Esophagus muscularis mucosa (tissue), 4 donors: ENCODE measurements around the gene WDR48. TPM values are rescaled to one million over a fixed set of nuclear protein-coding genes. Genes with fewer than 3 reads are reported as not detected.

Experiments used
- DNase-seq: peaks from one replicate; pipeline ENCODE4 v3.0.0-alpha.2; 2017; ENCODE audit errors: extremely low spot score
- H3K27ac ChIP-seq, 4 donors: fragments of 200-600 bp; sonication (generic); replicated peaks in 1 of 4; 1 replicate in 3 of 4; 2 replicates in 1 of 4; pipeline ENCODE4 v1.5.1; 2016 to 2019; ENCODE audit warnings: mild to moderate bottlenecking in 1 of 4
- H3K27me3 ChIP-seq, 4 donors: fragments of 200-600 bp; sonication (generic); one replicate each; pipeline versions ENCODE4 v1.5.1 to v1.6.0; 2016 to 2019
- H3K36me3 ChIP-seq, 4 donors: fragments of 200-600 bp; sonication (generic); one replicate each; pipeline ENCODE4 v1.5.1; 2016 to 2019
- H3K4me1 ChIP-seq, 4 donors: fragments of 200-600 bp; sonication (generic); one replicate each; pipeline ENCODE4 v1.5.1; 2016 to 2019
- H3K4me3 ChIP-seq, 4 donors: fragments of 200-600 bp; sonication (generic); 1 replicate in 2 of 4; 2 replicates in 2 of 4; pipeline ENCODE4 v1.5.1; 2016 to 2019; ENCODE audit warnings: mild to moderate bottlenecking in 4 of 4, moderate library complexity in 1 of 4
- H3K9me3 ChIP-seq, 4 donors: fragments of 200-600 bp; sonication (generic); 1 replicate in 3 of 4; 2 replicates in 1 of 4; pipeline ENCODE4 v1.5.1; 2016 to 2019
- EP300 ChIP-seq: sonication (generic); formaldehyde crosslinking; IDR thresholded peaks from one replicate; pipeline ENCODE4 v1.6.1; 2017; ENCODE audit warnings: antibody characterized with exemption
- POLR2A ChIP-seq: fragments of 450-650 bp; IDR thresholded peaks from one replicate; pipeline ENCODE4 v1.6.1; 2017; ENCODE audit warnings: antibody characterized with exemption, moderate library complexity, mild to moderate bottlenecking, low read depth
- POLR2AphosphoS5 ChIP-seq, 2 donors: sonication (generic); formaldehyde crosslinking; IDR thresholded peaks; one replicate each; pipeline ENCODE4 v1.6.1; 2017; ENCODE audit warnings: antibody characterized with exemption in 2 of 2
- WGBS: methylation state at CpG from one replicate; pipeline ENCODE4 v1.1.5; 2018; 5-methylcytosine and 5-hydroxymethylcytosine counted together
- intact Hi-C: fragments of 100-400 bp; cut with DNase I; formaldehyde crosslinking; loops from one replicate; pipeline ENCODE4 v1.15.1; 2023
- total RNA-seq, 4 donors: library from RNA; depleted of rRNA; stranded (reverse); fragments of >200 nt; gene quantifications; one replicate each; pipeline versions ENCODE4 v1.1.0 to v1.2.1, GENCODE V29; 2016
- TF ChIP-seq, protein P1 (sequence below), 3 experiments: fragments of 200-600 bp in 2 of 3; fragments of 450-650 bp in 1 of 3; sonication (generic) in 2 of 3; IDR thresholded peaks; one replicate each; pipeline ENCODE4 v1.5.1; 2017 to 2019; ENCODE audit warnings: antibody characterized with exemption in 3 of 3, mild to moderate bottlenecking in 2 of 3, moderate library complexity in 1 of 3

Gene WDR48
- total RNA-seq, 4 donors from 2014 or later = 25.9 to 40.0 (median 29.8) TPM

DNA sequence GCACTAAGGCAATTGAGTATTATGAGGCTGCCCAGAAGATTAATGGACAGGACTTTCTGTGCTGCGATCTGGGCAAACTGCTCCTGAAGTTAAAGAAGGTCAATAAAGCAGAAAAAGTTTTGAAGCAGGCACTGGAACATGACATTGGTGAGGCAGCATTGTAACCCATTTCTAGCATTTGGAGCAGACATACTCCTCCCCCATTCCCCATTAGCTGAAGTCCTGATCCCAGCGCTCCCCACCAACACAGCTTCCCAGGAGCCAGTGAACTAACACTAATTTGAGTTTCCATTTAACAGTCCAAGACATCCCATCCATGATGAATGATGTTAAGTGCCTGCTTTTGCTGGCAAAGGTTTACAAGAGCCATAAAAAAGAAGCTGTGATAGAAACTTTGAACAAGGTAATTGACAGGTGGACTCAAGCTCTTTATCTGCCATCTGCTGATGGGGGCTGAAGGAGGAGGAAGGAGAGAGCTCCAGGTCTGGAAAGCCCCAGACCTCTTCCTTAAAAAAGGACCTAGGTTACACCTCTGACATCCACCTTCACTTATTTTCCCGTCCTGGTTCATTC is 79.0 kb downstream of the WDR48 start:
- intact Hi-C loops = no loop called here
- WGBS = 90% methylated on average over 3 of the region's 3 CpGs
- DNase-seq = no peak
- Histone ChIP-seq H3K27me3 (no peaks in the 10 kb centered on the region), H3K9me3 (no peaks in the 10 kb centered on the region), H3K27ac (no peak overlapping the region), H3K36me3 (peaks cover 0 to 37% (median 5%) of the 10 kb centered on the region in 4 donors), H3K4me3 (no peak overlapping the region), H3K4me1 (peaks cover 4 to 18% (median 14%) of the 10 kb centered on the region in 4 donors)
- no peak for TF ChIP-seq POLR2A
- TF ChIP-seq, protein P1, sequence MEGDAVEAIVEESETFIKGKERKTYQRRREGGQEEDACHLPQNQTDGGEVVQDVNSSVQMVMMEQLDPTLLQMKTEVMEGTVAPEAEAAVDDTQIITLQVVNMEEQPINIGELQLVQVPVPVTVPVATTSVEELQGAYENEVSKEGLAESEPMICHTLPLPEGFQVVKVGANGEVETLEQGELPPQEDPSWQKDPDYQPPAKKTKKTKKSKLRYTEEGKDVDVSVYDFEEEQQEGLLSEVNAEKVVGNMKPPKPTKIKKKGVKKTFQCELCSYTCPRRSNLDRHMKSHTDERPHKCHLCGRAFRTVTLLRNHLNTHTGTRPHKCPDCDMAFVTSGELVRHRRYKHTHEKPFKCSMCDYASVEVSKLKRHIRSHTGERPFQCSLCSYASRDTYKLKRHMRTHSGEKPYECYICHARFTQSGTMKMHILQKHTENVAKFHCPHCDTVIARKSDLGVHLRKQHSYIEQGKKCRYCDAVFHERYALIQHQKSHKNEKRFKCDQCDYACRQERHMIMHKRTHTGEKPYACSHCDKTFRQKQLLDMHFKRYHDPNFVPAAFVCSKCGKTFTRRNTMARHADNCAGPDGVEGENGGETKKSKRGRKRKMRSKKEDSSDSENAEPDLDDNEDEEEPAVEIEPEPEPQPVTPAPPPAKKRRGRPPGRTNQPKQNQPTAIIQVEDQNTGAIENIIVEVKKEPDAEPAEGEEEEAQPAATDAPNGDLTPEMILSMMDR (IDR thresholded peaks at IDR 0.05) = no peak
- no peak for TF ChIP-seq EP300
- TF ChIP-seq POLR2AphosphoS5 (IDR thresholded peaks at IDR 0.05) = no peak

DNA sequence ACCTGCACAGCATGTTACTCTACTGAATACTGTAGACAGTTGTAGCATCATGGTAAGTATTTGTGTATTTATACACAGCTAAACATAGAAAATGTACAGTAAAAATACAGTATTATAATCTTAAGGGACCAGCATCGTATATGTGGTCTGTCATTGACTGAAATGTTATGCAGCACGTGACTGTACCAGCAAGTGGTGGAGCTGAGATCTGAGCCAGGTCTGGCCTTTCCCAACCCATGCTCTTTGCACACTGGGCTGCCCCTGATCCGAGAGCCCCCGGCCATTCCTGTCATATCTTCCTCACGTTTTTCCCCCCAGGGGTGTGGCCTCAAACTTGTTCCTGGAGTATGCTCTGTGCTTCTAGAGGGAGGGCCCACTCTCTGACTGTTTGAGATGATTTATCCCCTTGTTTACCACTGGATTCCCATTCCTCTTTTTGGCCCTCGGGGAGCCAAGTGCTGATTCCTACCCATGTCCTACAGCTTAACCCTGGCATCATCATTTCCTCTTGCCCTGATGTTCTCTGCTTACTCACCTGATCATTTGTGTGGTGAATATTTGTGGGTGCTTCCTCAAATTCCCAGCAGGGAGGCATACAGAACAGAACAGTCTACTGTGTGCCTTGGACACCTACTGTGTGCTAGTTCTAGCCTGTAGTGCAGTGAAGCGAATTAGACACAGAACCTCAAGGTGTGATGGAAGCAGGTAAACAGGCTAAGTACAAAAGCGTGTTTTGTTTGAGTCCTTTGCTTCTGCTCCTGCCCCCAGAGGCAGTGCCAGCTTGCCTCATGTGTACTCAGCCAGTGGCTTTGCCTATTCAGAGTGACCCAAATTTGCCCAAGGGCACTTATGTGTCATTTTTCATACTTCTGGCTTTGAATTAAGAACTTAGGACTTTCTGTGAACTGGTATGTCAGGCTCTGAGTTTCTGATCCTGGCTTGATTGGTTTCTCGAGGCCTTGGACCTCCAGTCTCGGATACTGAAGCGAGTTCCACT is 80.6 kb downstream of the WDR48 start:
- no peak for DNase-seq
- intact Hi-C loops = no loop called here
- H3K27me3 ChIP-seq = no peaks in the 10 kb centered on the region
- 82% methylated on average over 11 of the region's 11 CpGs for WGBS
- peaks cover 0 to 24% (median 3%) of the 10 kb centered on the region in 4 donors for H3K4me1 ChIP-seq
- H3K9me3 ChIP-seq = no peaks in the 10 kb centered on the region
- no peak overlapping the region for H3K4me3 ChIP-seq
- peaks cover 0 to 43% (median 14%) of the 10 kb centered on the region in 4 donors for H3K36me3 ChIP-seq
- TF ChIP-seq POLR2A (no peak), EP300 (no peak), POLR2AphosphoS5 (IDR thresholded peaks at IDR 0.05) (no peak)
- TF ChIP-seq, protein P1 (IDR thresholded peaks at IDR 0.05) = no peak
- H3K27ac ChIP-seq = no peak overlapping the region

DNA sequence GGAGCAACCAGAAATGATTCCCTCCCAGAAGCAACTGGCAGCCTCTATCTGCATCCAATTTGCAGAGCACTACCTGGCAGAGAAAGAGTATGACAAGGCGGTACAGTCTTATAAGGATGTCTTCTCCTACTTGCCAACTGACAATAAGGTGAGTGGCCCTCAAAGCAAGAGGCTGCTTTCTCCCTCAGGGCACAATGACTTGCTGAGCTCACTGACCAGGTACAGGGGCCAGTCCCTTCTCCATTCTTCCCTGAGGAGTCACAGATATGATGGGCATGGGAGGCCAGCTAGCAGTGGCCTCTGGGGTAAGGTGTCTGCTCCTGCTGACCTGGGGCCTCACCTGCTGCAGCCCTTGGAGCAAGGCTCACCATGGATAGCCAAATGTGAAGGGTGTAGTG is 81.3 kb downstream of the WDR48 start:
- intact Hi-C loops = no loop called here
- Histone ChIP-seq H3K27ac (no peak overlapping the region), H3K27me3 (no peaks in the 10 kb centered on the region), H3K4me1 (peaks cover 0 to 24% (median 3%) of the 10 kb centered on the region in 4 donors), H3K9me3 (no peaks in the 10 kb centered on the region), H3K4me3 (no peak overlapping the region), H3K36me3 (peaks cover 0 to 46% (median 17%) of the 10 kb centered on the region in 4 donors)
- 100% methylated on average over 1 of the region's 1 CpG for WGBS
- no peak for DNase-seq
- TF ChIP-seq, protein P1 (IDR thresholded peaks at IDR 0.05) = no peak
- TF ChIP-seq POLR2A (no peak), POLR2AphosphoS5 (IDR thresholded peaks at IDR 0.05) (no peak), EP300 (no peak)

DNA sequence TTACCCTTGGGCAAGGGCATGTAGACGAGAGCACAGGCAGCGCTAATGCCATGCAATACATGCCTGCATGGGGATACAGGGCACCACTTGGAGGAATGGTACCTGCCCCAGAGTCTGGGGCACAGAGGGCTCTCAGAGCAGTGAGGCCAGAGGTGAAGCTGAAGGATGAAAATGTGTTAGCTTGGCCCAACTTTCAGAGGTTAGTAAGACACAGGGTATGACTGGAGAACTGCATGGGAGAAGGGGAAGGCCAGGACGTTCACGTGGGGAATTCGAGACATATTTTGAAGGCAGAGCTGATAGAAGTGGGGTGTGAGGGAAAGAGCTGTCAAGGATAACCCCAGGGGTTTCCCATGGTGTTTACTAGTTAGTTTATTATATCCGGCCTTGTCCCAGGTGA is 82.0 kb downstream of the WDR48 start:
- Histone ChIP-seq H3K27ac (no peak overlapping the region), H3K4me1 (peaks cover 2 to 30% (median 6%) of the 10 kb centered on the region in 4 donors), H3K4me3 (no peak overlapping the region), H3K36me3 (peaks cover 0 to 39% (median 20%) of the 10 kb centered on the region in 4 donors), H3K9me3 (no peaks in the 10 kb centered on the region), H3K27me3 (no peaks in the 10 kb centered on the region)
- TF ChIP-seq POLR2A (no peak), POLR2AphosphoS5 (IDR thresholded peaks at IDR 0.05) (no peak), EP300 (no peak)
- TF ChIP-seq, protein P1 (IDR thresholded peaks at IDR 0.05) = no peak
- 84% methylated on average over 5 of the region's 6 CpGs for WGBS
- intact Hi-C loops = no loop called here
- no peak for DNase-seq
